Measurements from ENCODE around the gene ITGA7.

The ITGA7 gene

GRCh38 chr12:55717011-55718007, 9.6 kb upstream of the ITGA7 start:
- DNase-seq = no peak

DNA sequence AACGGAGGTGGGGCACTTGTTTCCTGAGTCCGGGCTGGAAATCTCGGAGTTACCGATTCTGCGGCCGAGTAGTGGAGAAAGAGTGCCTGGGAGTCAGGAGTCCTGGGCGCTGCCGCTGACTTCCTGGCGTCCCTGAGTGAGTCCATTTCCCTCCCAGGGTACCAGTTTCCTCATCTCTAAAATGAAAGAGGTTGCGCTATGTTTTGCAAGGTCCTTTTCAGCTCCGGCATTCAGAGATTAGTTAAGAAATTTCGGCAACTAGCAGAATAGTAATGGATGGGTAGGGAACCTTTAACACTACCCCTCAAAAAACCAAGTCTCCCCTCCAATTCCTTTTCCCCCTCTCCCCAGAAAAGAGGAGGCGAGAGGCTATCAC, 8.9 kb upstream of the ITGA7 start:
- no peak for DNase-seq

GRCh38 chr12:55715833-55716581, 8.3 kb upstream of the ITGA7 start, which contains the start of gene BLOC1S1:
BLOC1S1 (plus strand) TSS chr12:55716046; CDS start chr12:55716052, 6 bp downstream.
- peak; percentile 96 for DNase-seq

DNA sequence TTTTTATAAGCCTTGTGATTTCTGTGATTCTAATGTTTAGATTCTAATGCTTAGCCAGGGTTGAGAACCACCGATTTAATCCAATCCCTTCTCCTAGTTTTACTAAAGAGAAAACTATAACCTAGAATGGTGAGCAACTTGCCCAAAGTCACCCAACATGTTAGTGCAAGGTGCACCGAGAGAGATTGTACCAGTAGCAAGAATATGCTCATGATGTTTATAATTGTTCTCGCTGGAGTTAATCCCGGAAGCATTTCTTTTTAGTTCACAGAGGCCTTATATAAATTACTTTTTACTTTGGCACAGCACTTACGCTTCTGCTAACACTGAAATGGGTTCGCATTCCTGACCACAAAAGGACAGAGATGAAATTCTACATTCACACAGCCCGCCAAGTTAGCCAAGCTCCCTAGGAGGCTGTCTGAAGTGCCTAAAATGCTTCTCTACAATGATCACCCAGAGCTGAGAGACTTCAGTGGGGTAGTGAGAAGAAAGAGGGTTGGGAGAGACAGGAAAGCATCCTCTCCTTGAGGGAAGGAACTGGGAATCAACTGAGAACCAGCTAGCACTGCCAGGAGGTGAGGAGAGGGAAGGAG, 7.6 kb upstream of the ITGA7 start:
- DNase-seq = no peak

- no peak for DNase-seq
These were observed 6.0 kb upstream of the ITGA7 start for GRCh38 chr12:55713721-55714120.

- DNase-seq = no peak
These were observed 5.2 kb upstream of the ITGA7 start for GRCh38 chr12:55712700-55713415.

DNA sequence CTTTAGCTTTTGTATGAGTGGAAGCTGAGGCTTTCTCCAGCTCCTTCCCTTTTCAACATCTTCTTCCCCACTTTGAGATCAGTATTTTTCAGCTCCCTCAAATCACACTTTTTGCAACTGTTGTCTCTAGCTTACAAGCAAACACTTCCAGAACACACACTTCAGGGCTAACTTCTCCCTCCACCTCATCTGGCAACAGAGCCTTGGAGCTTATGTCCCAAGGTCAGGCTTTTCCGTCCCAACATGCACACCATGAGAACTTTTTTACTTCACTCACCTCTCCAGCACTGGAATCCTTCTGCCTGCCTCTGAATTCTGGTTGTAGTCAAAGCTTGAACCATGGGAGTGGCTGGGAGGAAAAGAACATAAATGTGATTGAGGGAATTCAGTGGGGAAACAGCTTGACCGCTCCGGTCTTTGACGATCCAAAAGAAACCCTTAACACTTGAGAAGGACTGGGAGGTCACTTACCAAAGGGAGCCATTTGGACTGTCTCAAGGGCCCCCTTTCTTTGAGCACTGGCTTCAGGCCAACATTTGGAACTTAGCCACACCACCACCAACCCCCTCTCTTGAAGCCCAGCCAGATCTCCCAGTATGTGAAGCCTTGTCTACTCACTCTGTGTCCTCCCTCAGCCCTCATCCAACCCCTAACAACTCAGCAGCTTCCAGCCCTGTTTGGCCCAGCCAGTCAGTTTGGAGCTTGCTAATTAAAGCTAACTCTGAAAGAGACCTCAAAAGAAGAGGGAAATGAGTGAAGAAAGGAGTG, 4.3 kb upstream of the ITGA7 start:
- no peak for DNase-seq

GRCh38 chr12:55708695-55709233, 1.1 kb upstream of the ITGA7 start:
- DNase-seq = no peak

GRCh38 chr12:55707219-55707671, 459 bp downstream of the ITGA7 start:
- DNase-seq = no peak

DNA sequence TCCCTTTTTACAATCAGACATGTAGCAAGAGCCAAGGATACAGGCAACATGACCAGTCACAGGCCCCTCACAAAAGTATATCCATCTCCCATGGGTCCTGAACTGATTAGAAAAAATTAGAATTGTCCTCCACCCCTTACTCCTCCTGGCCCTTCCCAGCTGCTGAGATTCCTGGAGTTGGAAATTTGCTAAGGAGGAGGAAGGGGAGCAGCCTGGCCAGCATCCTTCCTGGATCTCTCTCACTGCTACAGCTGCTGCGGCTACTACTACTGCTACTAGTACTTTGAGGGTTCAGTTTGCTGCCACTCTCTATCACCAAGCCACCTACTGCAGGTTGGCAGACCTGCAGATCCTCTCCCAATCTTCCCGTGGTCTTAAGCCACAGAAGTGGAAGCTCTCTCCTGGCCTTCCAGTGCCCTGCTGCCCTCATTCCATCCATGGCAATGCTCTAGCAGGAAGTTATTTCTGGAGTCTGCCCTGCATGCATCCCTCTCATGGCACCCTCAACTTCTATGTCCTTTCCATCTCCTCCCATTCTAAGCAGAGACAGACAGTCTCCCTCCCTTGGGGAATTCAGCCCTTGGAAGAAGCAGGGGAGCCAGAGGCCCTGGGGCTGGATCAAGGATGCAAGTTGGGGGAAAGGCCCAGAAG, 1.0 kb downstream of the ITGA7 start:
- DNase-seq = no peak

GRCh38 chr12:55705782-55706402, 1.8 kb downstream of the ITGA7 start:
- DNase-seq = no peak

DNA sequence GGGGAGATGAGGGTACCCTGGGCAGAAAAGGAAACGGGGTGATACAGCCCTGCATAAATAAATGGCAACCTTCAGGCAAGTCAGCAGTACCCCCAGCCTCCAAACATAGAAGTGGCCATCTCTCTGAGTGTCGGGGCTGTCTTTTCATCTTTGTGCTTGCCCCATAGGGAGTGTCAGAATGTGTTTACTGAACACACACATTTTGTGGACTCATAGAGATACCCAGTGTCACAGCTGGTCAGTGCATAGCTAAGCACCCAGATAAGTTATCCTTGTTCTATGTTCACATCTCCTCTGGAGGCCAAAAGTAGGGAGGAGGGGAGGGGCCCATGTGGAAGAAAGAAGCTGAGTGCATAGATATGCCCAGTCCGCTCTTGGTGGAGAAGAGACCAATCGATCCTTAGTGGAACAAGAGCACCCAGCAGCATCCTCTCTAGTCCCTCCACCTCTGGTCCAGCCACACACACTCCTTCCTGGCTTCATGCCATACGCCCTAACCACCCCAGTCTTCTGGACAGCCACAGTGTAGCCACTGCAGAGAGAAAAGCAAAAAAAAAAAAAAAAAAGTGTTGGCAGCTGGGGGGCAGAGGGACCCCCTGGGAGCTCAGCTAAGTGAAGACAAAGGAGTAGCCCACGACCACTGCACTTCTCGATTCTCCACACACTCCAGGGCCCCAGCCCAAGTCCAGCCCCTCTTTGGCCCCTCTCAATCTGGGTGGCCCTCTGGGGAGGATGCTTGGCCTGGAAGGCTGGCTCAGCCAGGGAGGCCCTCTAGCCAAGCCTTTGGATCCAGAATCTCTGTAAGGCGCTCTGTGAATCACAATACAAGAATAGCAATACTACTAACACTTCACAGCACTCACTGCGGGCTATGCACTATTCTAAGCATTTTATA, 2.6 kb downstream of the ITGA7 start:
- no peak for DNase-seq

GRCh38 chr12:55703901-55704761, 3.6 kb downstream of the ITGA7 start:
- DNase-seq = no peak

GRCh38 chr12:55703288-55703687, 4.4 kb downstream of the ITGA7 start:
- DNase-seq = no peak

DNA sequence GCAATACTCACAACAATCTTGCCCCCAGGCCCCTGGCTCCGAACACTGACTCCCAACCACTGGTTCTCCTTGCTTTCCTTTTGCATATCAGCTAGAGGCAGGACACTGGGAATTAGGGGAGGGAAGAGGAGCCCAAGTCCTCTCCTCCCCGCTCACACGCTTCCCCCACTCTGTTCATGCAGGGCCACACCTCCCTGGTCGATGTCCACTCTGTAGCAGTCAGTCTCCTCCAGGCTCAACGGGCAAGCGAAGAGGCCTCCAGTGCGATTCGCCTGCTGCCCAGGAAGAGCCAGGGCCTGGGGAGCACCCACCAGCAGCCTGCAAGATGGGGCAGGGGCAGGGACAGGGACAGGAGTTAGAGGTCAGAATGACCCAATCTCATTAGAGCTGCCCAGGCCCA, 4.8 kb downstream of the ITGA7 start:
- no peak for DNase-seq

DNA sequence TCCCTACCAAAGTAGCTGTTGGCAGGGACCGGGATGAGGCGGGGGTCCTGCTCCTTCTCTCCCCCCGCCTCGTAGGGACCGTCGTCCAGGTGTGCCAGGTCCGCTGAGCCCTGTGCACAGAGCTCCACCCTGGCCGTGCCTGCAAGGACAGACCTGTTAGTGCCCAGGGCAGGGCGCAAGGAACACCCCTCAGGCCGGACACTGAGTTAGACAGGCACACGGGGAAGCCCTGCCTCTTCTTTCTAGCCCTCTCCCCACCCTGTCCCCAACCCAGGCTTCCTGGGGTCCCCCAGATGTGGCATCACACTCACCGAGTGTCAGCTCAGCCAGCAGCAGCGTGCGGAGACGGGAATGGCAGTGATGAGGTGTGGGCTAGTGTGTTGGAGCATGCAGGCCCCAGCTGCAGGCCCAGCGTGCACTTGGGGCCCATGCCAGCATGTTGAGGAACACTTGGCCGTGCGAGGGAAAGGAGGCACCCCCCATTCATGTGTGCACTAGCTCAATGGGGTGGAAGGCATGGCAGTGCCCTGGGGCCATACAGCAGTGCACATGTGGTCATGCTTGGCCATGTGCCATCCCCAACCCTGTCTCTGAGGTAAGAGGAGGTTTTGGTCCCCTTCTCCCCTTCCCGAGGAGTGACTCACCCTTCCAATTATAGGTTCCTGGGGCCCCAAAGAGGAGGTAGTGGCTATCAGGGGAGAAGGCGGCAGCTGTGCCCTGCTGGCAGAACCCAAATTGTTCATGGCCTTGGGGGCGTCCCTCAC, 7.3 kb downstream of the ITGA7 start:
- DNase-seq = no peak

DNA sequence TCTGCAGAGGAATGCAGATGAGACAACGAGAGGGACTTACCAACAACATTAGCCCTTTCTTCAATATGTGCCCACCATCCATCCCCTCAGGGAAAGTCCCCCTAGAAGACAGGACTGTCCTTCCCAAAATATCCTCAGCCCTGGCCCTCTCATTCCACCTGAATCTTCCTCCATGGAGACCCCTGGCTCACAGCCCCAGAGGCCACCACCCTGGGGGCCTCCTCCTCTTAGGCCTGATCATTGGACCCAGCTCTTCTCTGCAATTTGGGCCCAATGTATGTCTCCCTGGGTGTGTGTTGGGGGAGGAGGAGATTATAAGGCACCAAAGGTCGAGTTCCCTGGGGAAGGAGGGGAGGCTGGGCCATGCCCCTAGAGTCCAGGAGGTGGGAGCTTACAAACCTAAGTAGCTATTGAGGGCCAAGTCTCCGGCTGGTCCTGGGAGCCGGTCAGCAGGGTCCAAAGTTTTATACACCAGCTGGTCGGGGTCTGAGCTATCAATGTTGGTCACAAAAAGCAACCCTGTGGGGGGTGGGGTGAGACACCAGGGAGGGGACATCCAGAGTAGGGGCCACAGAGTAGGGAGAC, 8.1 kb downstream of the ITGA7 start:
- no peak for DNase-seq

Data from NCI-H146 (cell line).